K562 (cell line): ENCODE measurements around the gene CNDP1. TPM values are rescaled to one million over a fixed set of nuclear protein-coding genes. Genes with fewer than 3 reads are reported as not detected.
A peak's percentile ranks its signal among the peaks of the same experiment; 100 is the strongest.

ENCODE experiments used
- ATAC-seq: fragments of 200-7000 bp; cut with Tn5 transposase; 3 replicates; pipeline ENCODE4 v1.9.1; 2020; ENCODE audit warnings: moderate library complexity
- BruUV-seq: library from RNA; stranded (reverse); fragments of 400-500 nt; replicated peaks from 2 replicates; lab custom pipeline; 2021; lab: Mats Ljungman, UMichigan
- CTCF ChIA-PET: fragments of 300-600 bp; formaldehyde crosslinking; extraction: SDS; loops from one replicate; lab custom pipeline; 2021; ENCODE audit warnings: low intra/inter-chr PET ratio; lab: Yijun Ruan, JAX
- POLR2A ChIA-PET: fragments of 300-600, 350-650 bp; sonication (Branson Sonifier 250); formaldehyde crosslinking; extraction: SDS; loops from one replicate; lab custom pipeline; 2021; ENCODE audit warnings: antibody characterized with exemption, inconsistent platforms; lab: Yijun Ruan, JAX
- DNase-seq, 4 experiments: peaks; one replicate each; pipeline versions ENCODE4 v3.0.0 to v3.0.0-alpha.2; 2011 to 2018; ENCODE audit warnings: low spot score in 3 of 4, mixed read lengths in 3 of 4; ENCODE audit errors: extremely low read depth in 1 of 4
- FAIRE-seq: peaks from 2 replicates; lab custom pipeline; 2011; peaks lifted over from hg19 to GRCh38; lab: Jason Lieb, UNC
- H2AFZ ChIP-seq: 2 replicates; pipeline ENCODE4 v1.6.0; 2011; ENCODE audit warnings: low read depth, low read length, control low read depth, inconsistent platforms
- H3K27ac ChIP-seq: fragments of 200-600 bp; 3 replicates; pipeline ENCODE4 v1.8.0; 2011; ENCODE audit warnings: low read depth, mild to moderate bottlenecking, control low read depth, inconsistent platforms, low read length, moderate library complexity, mixed read lengths; ENCODE audit errors: extremely low read depth
- H3K27me3 ChIP-seq, 2 experiments: fragments of 300-600 bp in 1 of 2; 2 replicates in 1 of 2; 3 replicates in 1 of 2; pipeline versions ENCODE4 v1.6.0 to v1.8.0; 2011; ENCODE audit warnings: inconsistent platforms in 2 of 2, low read length in 2 of 2, mild to moderate bottlenecking in 1 of 2, mixed read lengths in 1 of 2, moderate library complexity in 1 of 2; ENCODE audit not compliant: control insufficient read depth in 2 of 2, insufficient read depth in 2 of 2
- H3K36me3 ChIP-seq: fragments of 300-600 bp; 3 replicates; pipeline ENCODE4 v1.8.0; 2011; ENCODE audit warnings: mild to moderate bottlenecking, low read length, inconsistent platforms; ENCODE audit not compliant: control insufficient read depth, insufficient read depth
- H3K4me1 ChIP-seq, 2 experiments: fragments of 200-600 bp in 1 of 2; replicated peaks in 1 of 2; 2 replicates in 1 of 2; 3 replicates in 1 of 2; pipeline versions ENCODE4 v1.5.1 to v1.8.0; 2011; ENCODE audit warnings: inconsistent platforms in 2 of 2, low read length in 2 of 2, mild to moderate bottlenecking in 1 of 2, mixed read lengths in 1 of 2, moderate library complexity in 1 of 2; ENCODE audit not compliant: control insufficient read depth in 2 of 2, insufficient read depth in 2 of 2
- H3K4me2 ChIP-seq: 2 replicates; pipeline ENCODE4 v1.6.1; 2011; ENCODE audit warnings: low read length, control low read depth, inconsistent platforms, mixed read lengths; ENCODE audit not compliant: insufficient read depth
- H3K4me3 ChIP-seq: fragments of 200-600 bp; sonication (generic), shearing (Covaris generic); 2 replicates; pipeline ENCODE4 v1.5.1; 2016; ENCODE audit warnings: control low read depth, inconsistent platforms
- H3K79me2 ChIP-seq: fragments of 200-600 bp; 3 replicates; pipeline ENCODE4 v1.8.0; 2011; ENCODE audit warnings: low read length, inconsistent platforms; ENCODE audit not compliant: control insufficient read depth, insufficient read depth
- H3K9ac ChIP-seq, 2 experiments: 2 replicates each; pipeline versions ENCODE4 v1.6.0 to v1.6.1; 2011; ENCODE audit warnings: low read depth in 2 of 2, low read length in 2 of 2, control low read depth in 1 of 2, inconsistent platforms in 1 of 2, mild to moderate bottlenecking in 1 of 2, mixed read lengths in 1 of 2; ENCODE audit not compliant: insufficient read depth in 1 of 2
- H3K9me1 ChIP-seq: one replicate; pipeline ENCODE4 v1.6.0; 2011; ENCODE audit warnings: inconsistent platforms, mild to moderate bottlenecking, low read length, moderate library complexity; ENCODE audit not compliant: control insufficient read depth, insufficient read depth
- H3K9me3 ChIP-seq: replicated peaks from 2 replicates; pipeline ENCODE4 v1.5.1; 2011; ENCODE audit warnings: low read depth, low read length, inconsistent platforms; ENCODE audit not compliant: control insufficient read depth, insufficient read depth
- H4K20me1 ChIP-seq: replicated peaks from 2 replicates; pipeline ENCODE4 v1.6.1; 2011; ENCODE audit warnings: low read length, inconsistent platforms, mixed read lengths; ENCODE audit not compliant: control insufficient read depth, insufficient read depth
- BRD4 ChIP-seq: fragments of 200-600 bp; sonication (generic); IDR thresholded peaks from 2 replicates; pipeline ENCODE4 v1.6.1; 2017; ENCODE audit warnings: inconsistent platforms
- GATA2 ChIP-seq: sonication (generic); formaldehyde crosslinking; IDR thresholded peaks from 2 replicates; pipeline ENCODE4 v1.4.0; 2020; ENCODE audit warnings: mild to moderate bottlenecking, missing genetic modification reagents
- HSF4 ChIP-seq: fragments of 250-450 bp; sonication (Bioruptor Pico); IDR thresholded peaks from 2 replicates; pipeline ENCODE4 v2.1.2; 2022; ENCODE audit warnings: mild to moderate bottlenecking, moderate library complexity, borderline replicate concordance
- JUNB ChIP-seq: fragments of 450-650 bp; formaldehyde crosslinking; conservative IDR thresholded peaks from 2 replicates; pipeline ENCODE4 v1.4.0; 2020; ENCODE audit warnings: mild to moderate bottlenecking
- MAZ ChIP-seq, 2 experiments: fragments of 450-650 bp in 1 of 2; sonication (generic) in 1 of 2; formaldehyde crosslinking; IDR thresholded peaks in 1 of 2; conservative IDR thresholded peaks in 1 of 2; 2 replicates each; pipeline versions ENCODE4 v1.4.0 to v1.5.0; 2020; ENCODE audit warnings: mild to moderate bottlenecking in 1 of 2, missing genetic modification reagents in 1 of 2
- MYNN ChIP-seq, 2 experiments: sonication (generic); formaldehyde crosslinking in 1 of 2; IDR thresholded peaks; 2 replicates each; pipeline versions ENCODE4 v1.5.0 to v1.6.1; 2016 to 2020; ENCODE audit warnings: antibody characterized with exemption in 1 of 2, missing genetic modification reagents in 1 of 2
- NUFIP1 ChIP-seq: fragments of 450-650 bp; IDR thresholded peaks from 2 replicates; pipeline ENCODE4 v1.6.1; 2018; ENCODE audit not compliant: partially characterized antibody
- POLR2H ChIP-seq: IDR thresholded peaks from 2 replicates; pipeline ENCODE4 v1.6.1; 2016; ENCODE audit warnings: missing genetic modification characterization, low read depth, mild to moderate bottlenecking, control low read depth, missing compliant biosample characterization, moderate library complexity
- PURB ChIP-seq: sonication (generic); formaldehyde crosslinking; IDR thresholded peaks from 2 replicates; pipeline ENCODE4 v1.9.0; 2021; ENCODE audit warnings: low read depth, mild to moderate bottlenecking, missing genetic modification reagents
- TOE1 ChIP-seq, 2 experiments: fragments of 450-650 bp in 1 of 2; sonication (generic) in 1 of 2; formaldehyde crosslinking in 1 of 2; IDR thresholded peaks; 2 replicates each; pipeline versions ENCODE4 v1.7.1 to v1.8.0; 2016 to 2022; ENCODE audit warnings: borderline replicate concordance in 2 of 2, mild to moderate bottlenecking in 2 of 2, antibody characterized with exemption in 1 of 2, inconsistent platforms in 1 of 2, low read depth in 1 of 2, missing genetic modification reagents in 1 of 2, moderate library complexity in 1 of 2
- ZBTB8A ChIP-seq: fragments of 450-650 bp; IDR thresholded peaks from 2 replicates; pipeline ENCODE4 v1.6.1; 2018; ENCODE audit warnings: mild to moderate bottlenecking, moderate library complexity; ENCODE audit not compliant: partially characterized antibody
- ZC3H8 ChIP-seq: fragments of 450-650 bp; IDR thresholded peaks from 2 replicates; pipeline ENCODE4 v1.6.1; 2017
- WGBS: fragments of 100-300 bp; shearing (Covaris generic); methylation state at CpG from one replicate; pipeline ENCODE4 v1.1.6; 2016; ENCODE audit warnings: low coverage, mixed read lengths; ENCODE audit not compliant: insufficient coverage; ENCODE audit errors: missing lambda C conversion rate; 5-methylcytosine and 5-hydroxymethylcytosine counted together
- in situ Hi-C: fragments of 300-500 bp; cut with MboI; formaldehyde crosslinking; loops from 4 replicates; pipeline ENCODE4 v1.15.0; 2018; ENCODE audit warnings: inconsistent platforms, mixed read lengths
- intact Hi-C: fragments of 100-400 bp; cut with micrococcal nuclease; formaldehyde crosslinking; loops from 2 replicates; pipeline ENCODE4 v1.14.2; 2022
- polyA plus RNA-seq, 8 experiments: library from polyadenylated mRNA; depleted of rRNA in 4 of 8; stranded (reverse) in 5 of 8; unstranded in 3 of 8; fragments of >200 nt; fragmentation: Nextera tagmentation in 2 of 8; fragmentation: Illumina TruSeq in 1 of 8; extraction: Ambion mirVana in 2 of 8; extraction: Trizol in 1 of 8; gene quantifications; 2 replicates each; pipeline versions ENCODE4 v1.2.1 to v1.2.3, GENCODE V29; 2011 to 2014; ENCODE audit warnings: inconsistent platforms in 1 of 8, missing spikeins in 1 of 8
- total RNA-seq, 7 experiments: library from RNA; depleted of rRNA in 6 of 7; stranded (reverse); fragments of >200 nt in 6 of 7; fragmentation: Illumina TruSeq in 2 of 7; extraction: Trizol in 2 of 7; gene quantifications; 2 replicates each; pipeline versions ENCODE4 v1.2.1 to v1.2.3, GENCODE V29; 2011 to 2021; ENCODE audit warnings: low replicate concordance in 1 of 7
- TF ChIP-seq, protein P1 (sequence below): sonication (generic); formaldehyde crosslinking; IDR thresholded peaks from 2 replicates; pipeline ENCODE4 v1.8.0; 2022; ENCODE audit warnings: missing genetic modification reagents, mild to moderate bottlenecking, moderate library complexity, borderline replicate concordance
- TF ChIP-seq, protein P2 (sequence below): fragments of 450-650 bp; IDR thresholded peaks from 2 replicates; pipeline ENCODE4 v1.6.1; 2018; ENCODE audit not compliant: partially characterized antibody

Gene CNDP1
- total and polyA plus RNA-seq, 9 of the 15 experiments (the other 6 are each of a cell fraction or from before 2014, with no cell fraction given), result not detected

DNA sequence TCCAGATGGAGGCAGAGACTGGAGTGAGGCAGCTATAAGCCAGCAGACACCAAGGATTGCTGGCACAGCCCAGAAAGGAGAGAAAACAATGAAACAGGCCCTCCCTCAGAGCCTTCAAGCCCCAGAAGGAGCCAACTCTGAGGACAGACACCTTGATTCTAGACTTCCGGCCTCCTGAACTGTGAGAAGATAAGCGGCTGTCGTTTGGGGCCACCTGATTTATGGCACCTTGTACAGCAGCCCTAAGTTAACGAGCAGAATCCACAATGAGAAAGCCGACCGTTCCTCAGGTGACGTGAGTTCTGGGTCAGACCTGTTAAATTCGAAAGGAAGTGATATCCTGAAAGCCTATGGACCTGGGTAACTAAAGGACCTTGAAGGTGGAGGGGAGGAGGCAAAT is 45.4 kb upstream of the CNDP1 start (continued):
- TF ChIP-seq, protein P1, sequence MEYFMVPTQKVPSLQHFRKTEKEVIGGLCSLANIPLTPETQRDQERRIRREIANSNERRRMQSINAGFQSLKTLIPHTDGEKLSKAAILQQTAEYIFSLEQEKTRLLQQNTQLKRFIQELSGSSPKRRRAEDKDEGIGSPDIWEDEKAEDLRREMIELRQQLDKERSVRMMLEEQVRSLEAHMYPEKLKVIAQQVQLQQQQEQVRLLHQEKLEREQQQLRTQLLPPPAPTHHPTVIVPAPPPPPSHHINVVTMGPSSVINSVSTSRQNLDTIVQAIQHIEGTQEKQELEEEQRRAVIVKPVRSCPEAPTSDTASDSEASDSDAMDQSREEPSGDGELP (CRISPR knock-in tag), result no peak
- TF ChIP-seq, all 486 proteins: peak for 14

DNA sequence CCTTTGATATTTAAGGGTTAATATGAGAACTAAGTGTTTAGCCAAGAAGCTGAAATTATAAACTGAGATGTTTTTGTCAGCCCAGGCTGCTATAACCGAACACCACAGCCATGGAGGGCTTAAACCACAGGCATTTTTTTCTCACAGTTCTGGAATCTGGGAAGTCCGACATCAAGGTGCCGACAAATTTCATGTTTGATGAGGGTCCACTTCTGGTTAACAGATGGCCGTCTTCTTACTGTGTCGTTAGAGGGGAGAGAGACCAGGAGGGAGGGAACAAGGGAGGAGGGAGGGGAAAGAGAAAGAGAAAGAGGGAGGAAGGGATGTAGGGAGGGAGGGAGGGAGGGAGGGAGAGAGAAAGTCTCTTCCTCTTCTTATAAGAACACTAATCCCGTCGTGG is 44.6 kb upstream of the CNDP1 start:
- WGBS, result 38% methylated on average over 7 of the region's 7 CpGs
- H3K4me1 ChIP-seq, result peaks cover 11 to 12% of the 10 kb centered on the region in 2 experiments; a peak in 3 of 5 replicates
- H3K9ac ChIP-seq, result no peak overlapping the region
- H3K9me3 ChIP-seq, result no peaks in the 10 kb centered on the region
- peak overlapping the region; percentile 85; the same call in 1 of the 2 replicates for H2AFZ ChIP-seq
- H3K79me2 ChIP-seq, result no peaks in the 10 kb centered on the region
- H3K4me3 ChIP-seq, result no peak overlapping the region
- ChIA-PET CTCF (no interaction called here), POLR2A (no interaction called here)
- ATAC-seq (no peak), DNase-seq (no peak), FAIRE-seq (no peak)
- no peaks in the 10 kb centered on the region for H4K20me1 ChIP-seq
- TF ChIP-seq HSF4 (CRISPR knock-in tag) (no peak), TOE1 (IDR thresholded peaks at IDR 0.05; ENCODE audit: borderline replicate concordance) (no peak), TOE1 (CRISPR knock-in tag; IDR thresholded peaks at IDR 0.05; ENCODE audit: borderline replicate concordance, low read depth) (no peak), BRD4 (no peak), MAZ (CRISPR knock-in tag; conservative IDR thresholded peaks at IDR 0.05 in 1 of 2, IDR thresholded peaks at IDR 0.05 in 1 of 2) (no peak), JUNB (CRISPR knock-in tag) (no peak), PURB (CRISPR knock-in tag) (no peak), GATA2 (no peak), ZBTB8A (no peak), ZC3H8 (no peak), POLR2H (no peak), MYNN (IDR thresholded peaks at IDR 0.05) (no peak), MYNN (CRISPR knock-in tag; IDR thresholded peaks at IDR 0.05) (no peak), NUFIP1 (no peak)
- TF ChIP-seq, protein P2, sequence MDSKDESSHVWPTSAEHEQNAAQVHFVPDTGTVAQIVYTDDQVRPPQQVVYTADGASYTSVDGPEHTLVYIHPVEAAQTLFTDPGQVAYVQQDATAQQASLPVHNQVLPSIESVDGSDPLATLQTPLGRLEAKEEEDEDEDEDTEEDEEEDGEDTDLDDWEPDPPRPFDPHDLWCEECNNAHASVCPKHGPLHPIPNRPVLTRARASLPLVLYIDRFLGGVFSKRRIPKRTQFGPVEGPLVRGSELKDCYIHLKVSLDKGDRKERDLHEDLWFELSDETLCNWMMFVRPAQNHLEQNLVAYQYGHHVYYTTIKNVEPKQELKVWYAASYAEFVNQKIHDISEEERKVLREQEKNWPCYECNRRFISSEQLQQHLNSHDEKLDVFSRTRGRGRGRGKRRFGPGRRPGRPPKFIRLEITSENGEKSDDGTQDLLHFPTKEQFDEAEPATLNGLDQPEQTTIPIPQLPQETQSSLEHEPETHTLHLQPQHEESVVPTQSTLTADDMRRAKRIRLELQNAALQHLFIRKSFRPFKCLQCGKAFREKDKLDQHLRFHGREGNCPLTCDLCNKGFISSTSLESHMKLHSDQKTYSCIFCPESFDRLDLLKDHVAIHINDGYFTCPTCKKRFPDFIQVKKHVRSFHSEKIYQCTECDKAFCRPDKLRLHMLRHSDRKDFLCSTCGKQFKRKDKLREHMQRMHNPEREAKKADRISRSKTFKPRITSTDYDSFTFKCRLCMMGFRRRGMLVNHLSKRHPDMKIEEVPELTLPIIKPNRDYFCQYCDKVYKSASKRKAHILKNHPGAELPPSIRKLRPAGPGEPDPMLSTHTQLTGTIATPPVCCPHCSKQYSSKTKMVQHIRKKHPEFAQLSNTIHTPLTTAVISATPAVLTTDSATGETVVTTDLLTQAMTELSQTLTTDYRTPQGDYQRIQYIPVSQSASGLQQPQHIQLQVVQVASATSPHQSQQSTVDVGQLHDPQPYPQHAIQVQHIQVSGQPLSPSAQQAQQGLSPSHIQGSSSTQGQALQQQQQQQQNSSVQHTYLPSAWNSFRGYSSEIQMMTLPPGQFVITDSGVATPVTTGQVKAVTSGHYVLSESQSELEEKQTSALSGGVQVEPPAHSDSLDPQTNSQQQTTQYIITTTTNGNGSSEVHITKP, result no peak
- no TSS peak for BruUV-seq
- H3K36me3 ChIP-seq, result no peaks in the 10 kb centered on the region
- no peak overlapping the region for H3K4me2 ChIP-seq
- in situ Hi-C loops, result no loop called here
- no peak overlapping the region for H3K27ac ChIP-seq
- no peaks in the 10 kb centered on the region for H3K27me3 ChIP-seq
- intact Hi-C loops, result loop anchor here (5.0 kb wide), 1 partner anchor 292 kb away; no protein-coding TSS in a partner anchor
- no peaks in the 10 kb centered on the region for H3K9me1 ChIP-seq
